Measurements from ENCODE around the gene DPH3. TPM values are rescaled to one million over a fixed set of nuclear protein-coding genes. Genes with fewer than 3 reads are reported as not detected.

Gene DPH3
- total and polyA plus RNA-seq, 8 donors: 4.1 to 8.8 (median 6.8) TPM

- TF ChIP-seq CTCF (IDR thresholded peaks at IDR 0.05): peak; percentile 78 to 96 (median 88)
- DNase-seq (peak; percentile 58 to 82 (median 74)), FAIRE-seq (no peak), ATAC-seq (peak; percentile 72 to 89 (median 86))
- Histone ChIP-seq H3K36me3 (no peaks in the 10 kb centered on the region), H3K9me3 (no peaks in the 10 kb centered on the region), H3K4me1 (peaks cover 5 to 10% (median 8%) of the 10 kb centered on the region in 3 donors), H3K27me3 (no peaks in the 10 kb centered on the region), H3K4me3 (no peak overlapping the region), H3K27ac (no peak overlapping the region)
- intact Hi-C loops (cut with DNase I): loop anchor here in 1 of 3 donors (10.0 kb wide), 1 partner anchor 193 kb away; no protein-coding TSS in a partner anchor
- WGBS, 2 donors: 24 to 31% methylated on average over 17 of the region's 17 CpGs
Measured at GRCh38 chr3:16247282-16248061, 17.3 kb downstream of the DPH3 start.

GRCh38 chr3:16245609-16246008 is 19.1 kb downstream of the DPH3 start:
- ATAC-seq (no peak), FAIRE-seq (no peak), DNase-seq (no peak)
- no peak overlapping the region for H3K27ac ChIP-seq
- no peaks in the 10 kb centered on the region for H3K36me3 ChIP-seq
- H3K27me3 ChIP-seq: no peaks in the 10 kb centered on the region
- WGBS, 2 donors: 87 to 98% methylated on average over 3 of the region's 3 CpGs
- H3K9me3 ChIP-seq: no peaks in the 10 kb centered on the region
- H3K4me3 ChIP-seq: no peak overlapping the region
- H3K4me1 ChIP-seq: no peaks in the 10 kb centered on the region
- no peak for TF ChIP-seq CTCF (IDR thresholded peaks at IDR 0.05)
- intact Hi-C loops (cut with DNase I): loop anchor here in 1 of 3 donors (10.0 kb wide), 1 partner anchor 191 kb away; no protein-coding TSS in a partner anchor

- no peak for TF ChIP-seq CTCF (IDR thresholded peaks at IDR 0.05)
- FAIRE-seq: no peak
- Histone ChIP-seq H3K27ac (no peak overlapping the region), H3K27me3 (no peaks in the 10 kb centered on the region), H3K4me1 (no peaks in the 10 kb centered on the region), H3K36me3 (no peaks in the 10 kb centered on the region), H3K4me3 (no peak overlapping the region), H3K9me3 (no peaks in the 10 kb centered on the region)
- peak in 1 of 6 donors; percentile 35 for DNase-seq
- intact Hi-C loops (cut with DNase I): loop anchor here in 1 of 3 donors (10.0 kb wide), 1 partner anchor 189 kb away; no protein-coding TSS in a partner anchor
- WGBS, 2 donors: 33 to 34% methylated on average over 9 of the region's 9 CpGs
- ATAC-seq: peak in 3 of 4 donors; percentile 21 to 62 (median 34)
Measured at GRCh38 chr3:16243706-16244490, 20.8 kb downstream of the DPH3 start.

DNA sequence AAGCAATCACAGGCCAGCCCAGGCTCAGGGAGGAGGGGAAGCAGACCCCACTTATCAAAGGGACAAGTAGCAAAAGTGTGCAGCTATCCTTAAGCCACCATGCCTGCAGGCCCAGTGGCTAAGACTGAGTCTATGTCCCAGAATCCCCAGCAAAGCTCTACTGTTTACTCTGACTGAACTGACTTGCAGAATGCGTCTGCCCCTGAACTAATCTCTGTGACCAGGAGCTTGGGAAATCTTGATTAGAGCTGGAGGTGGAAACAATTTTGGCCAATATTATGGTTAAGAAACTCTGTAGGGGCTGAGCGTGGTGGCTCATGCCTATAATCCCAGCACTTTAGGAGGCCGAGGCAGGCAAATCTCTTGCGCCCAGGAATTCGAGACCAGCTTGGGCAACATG is 22.6 kb downstream of the DPH3 start:
- whole genome bisulfite sequencing, 2 donors: 85 to 91% methylated on average over 5 of the region's 5 CpGs
- ATAC-seq (no peak), FAIRE-seq (no peak), DNase-seq (no peak)
- Histone ChIP-seq H3K4me3 (no peak overlapping the region), H3K4me1 (no peaks in the 10 kb centered on the region), H3K9me3 (no peaks in the 10 kb centered on the region), H3K27ac (no peak overlapping the region), H3K27me3 (no peaks in the 10 kb centered on the region), H3K36me3 (no peaks in the 10 kb centered on the region)
- TF ChIP-seq CTCF (IDR thresholded peaks at IDR 0.05): no peak
- intact Hi-C loops (cut with DNase I): loop anchor here in 1 of 3 donors (10.0 kb wide), 1 partner anchor 187 kb away; no protein-coding TSS in a partner anchor

Data from pancreas (tissue), 10 donors.